ENCODE data around the gene POLD3.

DNA sequence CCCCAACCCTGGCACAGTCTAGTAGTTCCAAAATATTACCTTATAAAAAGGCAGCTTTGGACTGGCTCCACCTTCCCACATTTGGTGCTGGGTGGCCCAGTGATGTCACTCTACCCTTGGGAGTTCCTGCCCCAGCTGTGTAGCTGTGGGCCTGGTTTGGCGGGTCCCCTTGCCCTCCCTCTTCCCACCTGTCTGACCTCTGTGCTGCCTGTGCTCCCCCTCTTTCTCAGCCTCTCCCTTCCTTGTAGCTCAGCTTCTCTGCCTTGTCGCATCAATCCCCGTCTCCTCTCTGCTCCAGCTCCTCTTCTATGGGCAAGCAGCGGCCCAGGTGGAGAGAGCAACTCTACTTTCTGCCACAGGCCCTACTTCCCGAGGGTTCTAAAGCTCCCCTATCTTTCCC, 84.2 kb downstream of the POLD3 start:
- TF ChIP-seq POLR2AphosphoS5 (IDR thresholded peaks at IDR 0.05; ENCODE audit: low read depth, low read length) (no peak), SIN3A (IDR thresholded peaks at IDR 0.05; ENCODE audit: borderline replicate concordance, insufficient read depth, low read length) (no peak), TAF1 (IDR thresholded peaks at IDR 0.05; ENCODE audit: borderline replicate concordance, insufficient read depth, low read length) (no peak)
- TF ChIP-seq, protein P1, sequence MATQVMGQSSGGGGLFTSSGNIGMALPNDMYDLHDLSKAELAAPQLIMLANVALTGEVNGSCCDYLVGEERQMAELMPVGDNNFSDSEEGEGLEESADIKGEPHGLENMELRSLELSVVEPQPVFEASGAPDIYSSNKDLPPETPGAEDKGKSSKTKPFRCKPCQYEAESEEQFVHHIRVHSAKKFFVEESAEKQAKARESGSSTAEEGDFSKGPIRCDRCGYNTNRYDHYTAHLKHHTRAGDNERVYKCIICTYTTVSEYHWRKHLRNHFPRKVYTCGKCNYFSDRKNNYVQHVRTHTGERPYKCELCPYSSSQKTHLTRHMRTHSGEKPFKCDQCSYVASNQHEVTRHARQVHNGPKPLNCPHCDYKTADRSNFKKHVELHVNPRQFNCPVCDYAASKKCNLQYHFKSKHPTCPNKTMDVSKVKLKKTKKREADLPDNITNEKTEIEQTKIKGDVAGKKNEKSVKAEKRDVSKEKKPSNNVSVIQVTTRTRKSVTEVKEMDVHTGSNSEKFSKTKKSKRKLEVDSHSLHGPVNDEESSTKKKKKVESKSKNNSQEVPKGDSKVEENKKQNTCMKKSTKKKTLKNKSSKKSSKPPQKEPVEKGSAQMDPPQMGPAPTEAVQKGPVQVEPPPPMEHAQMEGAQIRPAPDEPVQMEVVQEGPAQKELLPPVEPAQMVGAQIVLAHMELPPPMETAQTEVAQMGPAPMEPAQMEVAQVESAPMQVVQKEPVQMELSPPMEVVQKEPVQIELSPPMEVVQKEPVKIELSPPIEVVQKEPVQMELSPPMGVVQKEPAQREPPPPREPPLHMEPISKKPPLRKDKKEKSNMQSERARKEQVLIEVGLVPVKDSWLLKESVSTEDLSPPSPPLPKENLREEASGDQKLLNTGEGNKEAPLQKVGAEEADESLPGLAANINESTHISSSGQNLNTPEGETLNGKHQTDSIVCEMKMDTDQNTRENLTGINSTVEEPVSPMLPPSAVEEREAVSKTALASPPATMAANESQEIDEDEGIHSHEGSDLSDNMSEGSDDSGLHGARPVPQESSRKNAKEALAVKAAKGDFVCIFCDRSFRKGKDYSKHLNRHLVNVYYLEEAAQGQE (IDR thresholded peaks at IDR 0.05; ENCODE audit: insufficient read depth in 1 of 2, low read depth in 2 of 2, low read length in 2 of 2): no peak

All from PFSK-1 (cell line).